Natural killer cell (primary cell): Measurements from ENCODE around the gene LAMC1. TPM values are rescaled to one million over a fixed set of nuclear protein-coding genes. Genes with fewer than 3 reads are reported as not detected.

ENCODE experiments used
- ATAC-seq, 3 donors: fragments of 150-1000 bp in 2 of 3; fragments of 200-7000 bp in 1 of 3; cut with Tn5 transposase; 1 replicate in 1 of 3; 2 replicates in 2 of 3; pipeline ENCODE4 v1.10.0; 2021; ENCODE audit warnings: mild to moderate bottlenecking in 2 of 3, moderate library complexity in 2 of 3
- DNase-seq, 2 donors: peaks; one replicate each; pipeline versions ENCODE4 v3.0.0 to v3.0.0-alpha.2; 2013 to 2021; ENCODE audit warnings: mixed read lengths in 1 of 2
- H3K27ac ChIP-seq: one replicate; pipeline ENCODE4 v1.5.1; 2013; ENCODE audit warnings: mild to moderate bottlenecking, low read length
- H3K27me3 ChIP-seq: one replicate; pipeline ENCODE4 v1.6.1; 2013; ENCODE audit warnings: low read length; ENCODE audit not compliant: control insufficient read depth, insufficient read depth
- H3K36me3 ChIP-seq: one replicate; pipeline ENCODE4 v1.6.1; 2013; ENCODE audit warnings: low read length; ENCODE audit not compliant: control insufficient read depth, insufficient read depth
- H3K4me1 ChIP-seq: one replicate; pipeline ENCODE4 v1.6.1; 2013; ENCODE audit warnings: low read length; ENCODE audit not compliant: control insufficient read depth, insufficient read depth
- H3K4me3 ChIP-seq: one replicate; pipeline ENCODE4 v1.5.1; 2013; ENCODE audit warnings: low read length
- H3K9me3 ChIP-seq: one replicate; pipeline ENCODE4 v1.6.1; 2013; ENCODE audit warnings: low read length; ENCODE audit not compliant: control insufficient read depth, insufficient read depth
- H3K27ac Mint-ChIP-seq, 2 donors: one replicate each; pipeline ENCODE4 v1.8.0; 2022; ENCODE audit warnings: mild to moderate bottlenecking in 2 of 2, mixed read lengths in 2 of 2, moderate library complexity in 1 of 2
- H3K27me3 Mint-ChIP-seq, 2 donors: one replicate each; pipeline ENCODE4 v1.8.0; 2022; ENCODE audit warnings: low read depth in 2 of 2, mixed read lengths in 2 of 2
- H3K36me3 Mint-ChIP-seq: one replicate; pipeline ENCODE4 v1.8.0; 2022; ENCODE audit warnings: mixed read lengths
- H3K4me1 Mint-ChIP-seq, 2 donors: one replicate each; pipeline ENCODE4 v1.8.0; 2022; ENCODE audit warnings: mixed read lengths in 2 of 2
- H3K4me3 Mint-ChIP-seq: one replicate; pipeline ENCODE4 v1.8.0; 2022; ENCODE audit warnings: mild to moderate bottlenecking, moderate library complexity, mixed read lengths
- H3K9me3 Mint-ChIP-seq, 2 donors: one replicate each; pipeline ENCODE4 v1.8.0; 2022; ENCODE audit warnings: mixed read lengths in 2 of 2
- WGBS: methylation state at CpG from one replicate; pipeline ENCODE4 v1.1.7; 2013; ENCODE audit warnings: missing lambda C conversion rate; ENCODE audit not compliant: insufficient coverage; 5-methylcytosine and 5-hydroxymethylcytosine counted together
- intact Hi-C: fragments of 100-400 bp; cut with micrococcal nuclease; formaldehyde crosslinking; loops from one replicate; pipeline ENCODE4 v1.14.2; 2022
- total RNA-seq, 4 donors: library from RNA; stranded (reverse); fragments of 120-200 nt in 1 of 4; gene quantifications; one replicate each; pipeline versions ENCODE4 v1.2.3 to v1.2.4, GENCODE V29; 2013 to 2022
- TF ChIP-seq, protein P1 (sequence below): fragments of 200-600 bp; IDR thresholded peaks from one replicate; pipeline ENCODE4 v1.8.0; 2022; ENCODE audit warnings: antibody characterized with exemption

The LAMC1 gene
- total RNA-seq, 3 donors from 2014 or later (not counting 1 experiment from before 2014, with no cell fraction given) = 0.33 to 0.66 (median 0.58) TPM

DNA sequence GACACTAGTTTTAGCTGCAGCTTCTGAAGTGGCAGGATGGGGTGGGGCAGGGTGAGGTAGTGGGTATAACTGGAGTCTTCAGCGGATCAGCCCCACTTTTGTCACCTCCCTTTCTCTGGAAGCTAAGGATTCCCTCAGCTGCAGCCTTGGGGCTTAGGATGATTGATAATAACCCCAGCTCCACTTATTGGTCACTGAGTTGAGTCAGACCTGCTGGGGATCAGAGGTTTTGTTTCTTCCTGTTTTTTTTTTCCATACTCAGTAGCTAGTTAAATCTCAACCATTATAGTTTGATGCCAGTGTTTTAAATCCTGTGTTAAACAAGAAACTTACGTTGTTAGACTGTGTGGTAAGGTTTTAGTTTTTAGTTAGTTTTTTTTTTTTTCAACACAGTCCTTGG is 57.2 kb downstream of the LAMC1 start:
- no peak overlapping the region for H3K4me3 Mint-ChIP-seq

DNA sequence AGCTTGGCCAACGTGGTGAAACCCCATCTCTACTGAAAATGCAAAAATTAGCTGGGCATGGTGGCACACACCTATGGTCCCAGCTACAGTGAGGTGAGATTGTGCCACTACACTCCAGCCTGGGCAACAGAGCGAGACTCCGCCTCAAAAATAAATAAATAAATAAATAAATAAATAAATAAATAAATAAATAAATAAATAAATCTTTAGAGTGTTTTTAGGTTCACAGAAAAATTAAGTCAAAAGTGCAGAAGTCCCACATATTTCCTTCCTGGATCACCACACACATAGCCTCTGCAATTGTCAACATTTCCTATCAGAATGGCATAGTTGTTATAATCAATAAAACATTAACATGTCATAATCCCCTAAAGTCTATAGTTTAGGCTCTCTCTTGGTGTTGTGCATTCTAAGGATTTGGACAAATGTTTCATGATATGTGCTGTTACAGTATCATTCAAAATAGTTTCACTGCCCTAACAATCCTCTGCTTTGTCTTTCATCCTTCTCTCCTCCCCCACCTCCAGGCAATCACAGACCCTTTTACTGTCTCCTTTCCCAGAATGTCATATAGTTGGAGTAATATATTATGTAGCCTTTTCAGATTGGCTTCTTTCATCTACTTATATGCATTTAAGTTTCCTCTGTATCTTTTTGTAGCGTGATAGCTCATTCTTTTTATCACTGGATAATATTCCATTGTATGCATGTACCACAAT is 58.3 kb downstream of the LAMC1 start:
- ATAC-seq = no peak
- DNase-seq = no peak
- no peak overlapping the region for H3K4me3 ChIP-seq
- H3K9me3 Mint-ChIP-seq = no peaks in the 10 kb centered on the region
- WGBS = 69% methylated on average over 2 of the region's 4 CpGs
- H3K36me3 ChIP-seq = no peaks in the 10 kb centered on the region
- H3K4me1 Mint-ChIP-seq = no peaks in the 10 kb centered on the region
- no peaks in the 10 kb centered on the region for H3K4me1 ChIP-seq
- no peaks in the 10 kb centered on the region for H3K36me3 Mint-ChIP-seq
- no peaks in the 10 kb centered on the region for H3K27me3 ChIP-seq
- TF ChIP-seq, protein P1, sequence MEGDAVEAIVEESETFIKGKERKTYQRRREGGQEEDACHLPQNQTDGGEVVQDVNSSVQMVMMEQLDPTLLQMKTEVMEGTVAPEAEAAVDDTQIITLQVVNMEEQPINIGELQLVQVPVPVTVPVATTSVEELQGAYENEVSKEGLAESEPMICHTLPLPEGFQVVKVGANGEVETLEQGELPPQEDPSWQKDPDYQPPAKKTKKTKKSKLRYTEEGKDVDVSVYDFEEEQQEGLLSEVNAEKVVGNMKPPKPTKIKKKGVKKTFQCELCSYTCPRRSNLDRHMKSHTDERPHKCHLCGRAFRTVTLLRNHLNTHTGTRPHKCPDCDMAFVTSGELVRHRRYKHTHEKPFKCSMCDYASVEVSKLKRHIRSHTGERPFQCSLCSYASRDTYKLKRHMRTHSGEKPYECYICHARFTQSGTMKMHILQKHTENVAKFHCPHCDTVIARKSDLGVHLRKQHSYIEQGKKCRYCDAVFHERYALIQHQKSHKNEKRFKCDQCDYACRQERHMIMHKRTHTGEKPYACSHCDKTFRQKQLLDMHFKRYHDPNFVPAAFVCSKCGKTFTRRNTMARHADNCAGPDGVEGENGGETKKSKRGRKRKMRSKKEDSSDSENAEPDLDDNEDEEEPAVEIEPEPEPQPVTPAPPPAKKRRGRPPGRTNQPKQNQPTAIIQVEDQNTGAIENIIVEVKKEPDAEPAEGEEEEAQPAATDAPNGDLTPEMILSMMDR = no peak
- H3K4me3 Mint-ChIP-seq = no peak overlapping the region
- intact Hi-C loops = no loop called here
- H3K9me3 ChIP-seq = no peaks in the 10 kb centered on the region
- H3K27ac Mint-ChIP-seq = no peak overlapping the region
- peaks cover 0 to 2% of the 10 kb centered on the region in 2 donors for H3K27me3 Mint-ChIP-seq
- H3K27ac ChIP-seq = no peak overlapping the region

More for the DNA sequence above, 57.2 kb downstream of the LAMC1 start:
- H3K36me3 ChIP-seq = no peaks in the 10 kb centered on the region
- no peak overlapping the region for H3K4me3 ChIP-seq
- no peak for DNase-seq
- TF ChIP-seq, protein P1 = no peak
- H3K4me1 Mint-ChIP-seq = no peaks in the 10 kb centered on the region
- ATAC-seq = no peak
- H3K27ac ChIP-seq = no peak overlapping the region
- H3K9me3 Mint-ChIP-seq = no peaks in the 10 kb centered on the region
- intact Hi-C loops = no loop called here
- no peaks in the 10 kb centered on the region for H3K27me3 ChIP-seq
- H3K9me3 ChIP-seq = no peaks in the 10 kb centered on the region
- H3K4me1 ChIP-seq = no peaks in the 10 kb centered on the region
- 82% methylated on average over 2 of the region's 2 CpGs for WGBS
- H3K27me3 Mint-ChIP-seq = peaks cover 0 to 7% of the 10 kb centered on the region in 2 donors
- H3K27ac Mint-ChIP-seq = no peak overlapping the region
- H3K36me3 Mint-ChIP-seq = no peaks in the 10 kb centered on the region

DNA sequence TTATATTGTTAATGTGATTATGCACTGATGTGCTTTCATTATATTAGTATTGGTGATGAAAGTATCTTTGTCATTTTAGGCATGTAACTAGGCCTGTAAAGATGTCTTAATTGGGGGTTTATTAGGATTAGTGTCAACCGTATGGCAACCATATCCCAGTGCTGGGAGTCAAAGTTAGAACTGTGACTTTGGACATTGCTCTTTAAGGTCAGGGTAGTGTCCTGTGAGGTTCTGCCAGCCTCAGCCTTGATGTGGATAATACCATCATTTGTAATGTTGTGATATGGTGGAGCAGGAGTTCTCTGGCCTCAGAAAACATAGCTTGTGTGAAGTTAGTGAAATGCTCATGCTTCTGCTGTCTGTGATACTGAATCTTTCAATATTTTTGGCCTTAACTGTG is 59.4 kb downstream of the LAMC1 start:
- H3K9me3 ChIP-seq = no peaks in the 10 kb centered on the region
- Mint-ChIP-seq H3K4me1 (no peaks in the 10 kb centered on the region), H3K9me3 (no peaks in the 10 kb centered on the region), H3K27ac (no peak overlapping the region), H3K4me3 (no peak overlapping the region), H3K36me3 (no peaks in the 10 kb centered on the region), H3K27me3 (no peaks in the 10 kb centered on the region)
- H3K27ac ChIP-seq = no peak overlapping the region
- intact Hi-C loops = no loop called here
- no peaks in the 10 kb centered on the region for H3K36me3 ChIP-seq
- no peak overlapping the region for H3K4me3 ChIP-seq
- H3K27me3 ChIP-seq = no peaks in the 10 kb centered on the region
- ATAC-seq = no peak
- DNase-seq = no peak
- H3K4me1 ChIP-seq = no peaks in the 10 kb centered on the region
- WGBS = 95% methylated on average over 1 of the region's 1 CpG
- TF ChIP-seq, protein P1 = no peak

DNA sequence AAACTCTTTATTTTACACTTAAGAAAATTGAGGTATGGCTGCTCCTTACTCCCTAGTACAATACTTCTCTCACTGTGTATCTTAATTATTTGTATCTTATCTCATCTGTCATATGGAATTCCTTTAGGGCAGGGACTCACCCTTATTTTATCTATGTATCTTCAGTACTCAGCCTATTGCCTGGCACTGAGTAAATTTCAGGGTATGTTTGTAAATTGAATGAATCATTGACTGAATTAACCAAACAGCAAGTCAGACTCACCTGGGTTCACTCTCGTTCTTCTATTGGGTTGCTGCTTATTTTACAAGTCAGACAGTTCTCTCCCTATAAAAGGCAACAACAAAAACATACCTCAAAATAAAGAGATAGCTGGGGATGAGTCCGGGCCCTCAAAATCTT is 63.8 kb downstream of the LAMC1 start:
- H3K36me3 Mint-ChIP-seq = no peaks in the 10 kb centered on the region
- Histone ChIP-seq H3K4me3 (no peak overlapping the region), H3K9me3 (no peaks in the 10 kb centered on the region), H3K27ac (no peak overlapping the region), H3K4me1 (no peaks in the 10 kb centered on the region), H3K27me3 (no peaks in the 10 kb centered on the region), H3K36me3 (no peaks in the 10 kb centered on the region)
- no peak overlapping the region for H3K27ac Mint-ChIP-seq
- H3K9me3 Mint-ChIP-seq = no peaks in the 10 kb centered on the region
- no peaks in the 10 kb centered on the region for H3K4me1 Mint-ChIP-seq
- intact Hi-C loops = no loop called here
- 83% methylated on average over 2 of the region's 2 CpGs for WGBS
- peaks cover 0 to 4% of the 10 kb centered on the region in 2 donors for H3K27me3 Mint-ChIP-seq
- H3K4me3 Mint-ChIP-seq = no peak overlapping the region
- DNase-seq = no peak
- TF ChIP-seq, protein P1 = no peak
- no peak for ATAC-seq
